Stimulated activated CD8-positive, alpha-beta memory T cell treated with anti-CD3 and anti-CD28 coated beads, Interleukin-4, amount 100 ng/mL, for 4 hours (primary cell): ENCODE results near the gene RND3.

Experiments used
- DNase-seq, 2 donors: peaks; one replicate each; pipeline ENCODE4 v3.0.0-alpha.2; 2020; ENCODE audit warnings: low read depth in 2 of 2, low spot score in 1 of 2

RND3 gene, protein sequence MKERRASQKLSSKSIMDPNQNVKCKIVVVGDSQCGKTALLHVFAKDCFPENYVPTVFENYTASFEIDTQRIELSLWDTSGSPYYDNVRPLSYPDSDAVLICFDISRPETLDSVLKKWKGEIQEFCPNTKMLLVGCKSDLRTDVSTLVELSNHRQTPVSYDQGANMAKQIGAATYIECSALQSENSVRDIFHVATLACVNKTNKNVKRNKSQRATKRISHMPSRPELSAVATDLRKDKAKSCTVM

DNA sequence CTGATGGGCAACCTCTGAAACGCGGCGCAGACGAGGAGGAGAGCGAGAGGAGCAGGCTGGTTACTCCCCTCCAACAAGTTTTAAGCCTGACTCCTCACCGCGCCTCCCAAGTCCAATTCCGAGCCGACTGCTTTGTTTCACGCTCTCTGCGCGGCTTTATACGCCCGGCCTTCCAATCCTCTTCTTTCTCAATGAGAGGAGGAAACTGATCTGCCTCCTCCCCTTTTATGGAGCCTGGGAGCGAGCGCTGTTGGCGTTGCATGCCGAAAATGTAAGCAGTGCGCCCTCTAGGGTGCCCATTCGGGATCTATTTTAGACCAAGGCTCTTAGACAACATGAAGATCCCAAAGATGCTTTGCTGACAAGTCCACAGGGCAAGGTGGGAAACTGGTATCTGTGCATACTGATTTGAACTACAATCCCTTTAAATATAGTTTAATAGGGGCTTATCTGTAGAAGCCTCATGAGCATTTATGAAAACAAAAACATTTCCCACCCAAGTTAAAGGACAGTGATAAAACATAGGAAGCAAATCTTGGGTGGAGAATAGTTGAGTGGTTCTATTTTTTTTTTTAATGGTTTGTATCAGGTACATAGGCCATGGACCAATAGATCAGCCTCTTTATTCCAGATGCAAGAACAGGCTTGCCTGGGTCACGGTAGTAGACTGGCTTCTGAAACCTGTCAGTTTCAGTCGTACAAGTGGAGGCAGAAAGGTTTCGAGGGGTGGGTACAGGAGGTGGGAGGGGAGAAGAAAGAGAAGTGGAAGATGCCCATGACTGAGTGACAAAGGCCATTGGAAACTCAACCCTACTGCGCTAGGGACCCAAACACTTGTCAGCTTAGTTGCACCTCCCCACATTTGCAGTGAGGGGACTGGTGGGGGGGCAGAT lies at the start of gene RND3:
TSS of gene RND3 (minus strand) at position 131 of the 893 bp plus-strand sequence. CDS start 250 bp downstream, outside the sequence.
- no peak for DNase-seq

DNA sequence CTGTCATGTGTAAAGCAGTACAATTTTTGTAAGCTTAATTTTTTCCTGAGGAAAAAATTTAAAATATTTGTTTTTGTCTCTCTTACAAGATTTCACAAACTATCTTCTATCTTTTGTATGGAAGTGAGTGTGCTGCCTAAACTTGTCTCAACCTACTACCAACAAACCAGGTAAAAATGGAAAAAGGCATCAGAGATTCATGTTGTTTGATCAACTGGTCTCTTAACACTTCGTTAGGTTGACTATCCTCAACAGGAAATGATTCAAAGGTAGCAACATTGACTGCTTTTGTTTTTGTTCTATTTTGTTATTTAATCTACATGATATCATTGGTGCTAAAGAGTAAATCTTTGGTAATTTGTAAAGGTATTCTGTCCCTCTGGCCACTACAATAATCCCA lies 47.7 kb upstream of the RND3 start:
- DNase-seq: no peak

DNA sequence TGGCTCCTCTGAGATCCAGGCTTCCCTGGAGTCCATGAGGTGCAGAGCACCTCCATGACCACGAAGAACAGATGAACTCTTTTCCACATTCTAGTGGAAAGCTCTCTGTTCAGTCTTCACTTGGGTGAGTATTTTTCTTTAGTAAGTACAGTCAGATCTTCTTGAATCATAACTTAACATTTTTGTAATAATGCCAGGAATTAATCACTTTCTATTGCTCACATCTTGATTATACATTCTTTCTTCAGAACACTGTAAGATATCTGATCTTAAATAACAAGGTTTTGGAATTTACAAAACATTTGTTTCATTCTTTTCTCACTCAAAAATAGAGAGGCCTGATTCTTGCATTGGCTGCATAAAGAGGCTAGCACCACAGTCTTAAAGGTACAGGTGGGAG lies 45.4 kb upstream of the RND3 start:
- DNase-seq: no peak

DNA sequence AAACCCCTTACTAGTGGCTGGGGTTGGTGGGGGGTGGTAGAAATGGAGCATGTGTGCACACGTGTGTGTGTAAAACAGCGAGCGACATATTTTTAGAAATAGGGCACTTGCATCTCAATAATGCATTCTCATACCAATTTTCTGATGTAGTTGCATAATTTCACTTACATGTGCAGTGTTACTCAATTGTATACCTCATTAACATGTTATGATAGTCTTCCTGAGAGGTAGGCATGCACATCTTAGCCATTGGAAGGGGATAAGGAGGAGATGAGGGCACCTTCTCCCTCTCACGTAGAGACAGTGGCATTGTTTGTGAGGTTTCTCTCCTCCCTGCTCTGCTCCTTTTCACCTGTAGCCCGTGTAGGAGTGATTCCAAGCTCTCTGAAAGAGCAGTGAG lies 44.6 kb upstream of the RND3 start:
- no peak for DNase-seq

DNA sequence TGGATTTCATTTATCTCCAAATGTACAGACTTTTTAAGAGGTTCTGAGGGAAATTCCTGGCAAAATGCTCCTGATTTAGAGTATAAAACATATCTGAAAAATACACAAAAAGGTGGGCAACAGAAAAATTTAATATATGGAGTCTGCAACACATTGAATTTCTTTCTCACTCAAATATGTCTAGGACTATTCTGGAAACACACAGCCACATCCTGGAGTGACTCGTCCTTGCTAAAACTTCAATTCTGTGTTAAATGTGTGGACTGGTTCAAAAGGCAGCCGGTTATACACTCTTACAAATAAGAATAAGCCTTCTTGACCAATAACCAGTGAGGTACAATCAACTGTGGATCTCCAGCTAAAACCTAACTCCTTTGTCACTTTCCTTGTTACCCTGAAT lies 44.1 kb upstream of the RND3 start:
- DNase-seq: no peak

DNA sequence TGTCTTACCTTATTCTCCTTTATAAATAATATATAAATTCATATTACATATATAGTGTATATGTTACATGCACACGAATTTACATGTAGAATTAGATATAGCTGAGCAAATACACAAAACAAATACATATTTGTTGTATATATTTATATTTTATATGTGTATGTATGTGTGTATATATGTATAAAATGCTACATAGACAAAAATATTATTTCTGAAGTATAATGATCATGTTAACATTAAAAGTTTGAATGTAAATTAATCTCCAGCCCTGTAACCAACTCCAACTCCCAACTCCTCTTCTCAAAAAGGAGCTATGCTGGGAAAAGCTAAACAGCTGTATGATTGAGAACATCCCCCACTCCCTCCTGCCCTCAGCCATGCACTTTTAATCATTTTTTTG lies 42.7 kb upstream of the RND3 start:
- DNase-seq: no peak

DNA sequence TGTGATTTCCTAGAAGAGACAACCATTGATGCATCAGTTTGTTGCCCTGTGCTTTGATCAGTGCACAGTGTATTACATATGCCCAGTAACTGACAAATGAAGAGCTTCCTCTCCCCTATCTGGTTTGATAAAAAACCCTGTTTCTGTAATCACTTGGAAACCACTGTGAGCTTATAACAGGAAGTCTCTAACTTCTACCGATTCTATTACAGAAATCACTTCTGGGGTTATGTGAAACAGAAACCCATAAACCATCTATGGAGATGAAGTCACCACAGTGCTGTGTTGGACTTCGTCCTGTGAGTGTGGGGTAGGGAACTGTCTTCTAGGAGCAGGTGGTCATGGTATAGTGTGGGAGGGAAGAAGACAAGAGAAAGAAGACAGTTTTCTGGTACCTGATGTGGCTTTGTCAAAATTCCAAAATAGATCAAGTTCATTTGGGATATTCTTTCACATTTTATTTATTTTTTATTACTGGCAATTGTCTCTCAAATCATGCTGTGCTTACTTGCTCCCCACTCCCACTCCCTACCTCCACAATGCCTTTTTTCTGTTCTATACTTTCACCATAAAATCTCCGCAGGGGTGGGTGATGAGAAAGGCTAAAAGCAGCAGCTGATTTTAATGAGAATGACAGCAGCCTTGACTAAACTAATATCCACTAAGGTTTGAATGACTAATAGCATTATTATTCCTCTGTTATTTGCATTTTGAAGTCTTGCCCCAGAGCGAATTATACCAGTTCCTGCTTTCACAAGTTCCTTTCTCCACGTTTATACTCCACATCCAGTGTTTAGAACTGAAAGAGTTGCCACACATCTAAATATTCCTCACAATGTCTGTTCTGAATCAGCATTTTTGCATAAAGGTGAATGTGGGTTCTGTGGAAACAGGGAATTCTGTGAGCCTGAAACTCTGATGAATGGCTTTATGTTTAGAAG lies 41.7 kb upstream of the RND3 start:
- DNase-seq: no peak

DNA sequence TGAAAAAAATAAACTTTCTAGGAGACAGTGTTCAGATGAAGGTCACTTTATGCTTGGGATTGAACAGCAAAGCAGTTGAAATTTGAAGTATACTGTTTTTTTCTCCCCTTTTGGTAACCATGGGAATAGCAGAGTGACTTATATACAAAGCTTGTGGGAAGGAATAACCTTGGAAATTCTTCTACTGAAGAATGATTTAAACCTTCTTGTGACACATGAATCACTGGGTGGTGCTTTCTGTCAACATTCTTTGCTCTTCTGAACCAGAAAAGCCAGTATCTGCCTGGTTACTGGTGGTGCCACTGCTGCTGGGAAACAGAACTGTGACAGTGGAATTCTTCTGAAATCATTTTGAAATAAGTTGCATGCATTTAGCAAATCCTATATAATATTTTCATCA lies 39.4 kb upstream of the RND3 start:
- DNase-seq: no peak

DNA sequence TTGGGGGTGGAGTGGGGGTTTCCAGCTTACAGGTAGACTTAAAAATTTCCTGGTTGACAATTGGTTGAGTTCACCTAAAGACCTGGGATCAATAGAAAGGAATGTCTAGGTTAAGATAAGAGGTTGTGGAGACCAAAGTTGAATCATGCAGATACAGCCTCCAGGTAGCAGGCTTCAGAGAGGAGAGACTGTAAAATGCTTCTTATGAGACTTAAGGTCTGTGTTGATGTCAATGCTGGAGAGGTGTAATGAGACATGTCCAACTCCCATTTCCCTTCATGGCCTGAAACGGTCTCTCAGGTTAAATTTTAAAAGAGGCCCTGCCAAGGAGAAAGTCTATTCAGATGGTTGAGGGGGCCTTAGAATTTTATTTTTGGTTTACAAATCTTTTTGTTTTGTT lies 38.5 kb upstream of the RND3 start:
- DNase-seq: no peak

DNA sequence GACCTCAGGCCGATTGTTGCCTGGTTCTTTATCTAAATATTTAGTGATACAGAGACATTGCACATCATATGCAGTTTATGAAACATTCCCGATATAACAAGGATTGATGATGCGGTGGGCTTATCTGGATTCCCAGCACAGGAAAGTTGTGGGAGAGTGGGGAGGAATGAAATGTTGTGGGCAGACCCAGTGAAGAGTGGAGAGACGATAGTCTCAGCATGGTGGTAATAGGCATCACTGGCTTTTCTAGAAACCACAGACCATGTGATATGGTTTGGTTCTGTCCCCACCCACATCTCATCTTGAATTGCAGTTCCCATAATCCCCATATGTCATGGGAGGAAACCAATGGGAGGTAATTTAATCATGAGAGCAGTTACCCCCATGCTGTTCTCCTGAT lies 34.8 kb upstream of the RND3 start:
- DNase-seq: no peak

DNA sequence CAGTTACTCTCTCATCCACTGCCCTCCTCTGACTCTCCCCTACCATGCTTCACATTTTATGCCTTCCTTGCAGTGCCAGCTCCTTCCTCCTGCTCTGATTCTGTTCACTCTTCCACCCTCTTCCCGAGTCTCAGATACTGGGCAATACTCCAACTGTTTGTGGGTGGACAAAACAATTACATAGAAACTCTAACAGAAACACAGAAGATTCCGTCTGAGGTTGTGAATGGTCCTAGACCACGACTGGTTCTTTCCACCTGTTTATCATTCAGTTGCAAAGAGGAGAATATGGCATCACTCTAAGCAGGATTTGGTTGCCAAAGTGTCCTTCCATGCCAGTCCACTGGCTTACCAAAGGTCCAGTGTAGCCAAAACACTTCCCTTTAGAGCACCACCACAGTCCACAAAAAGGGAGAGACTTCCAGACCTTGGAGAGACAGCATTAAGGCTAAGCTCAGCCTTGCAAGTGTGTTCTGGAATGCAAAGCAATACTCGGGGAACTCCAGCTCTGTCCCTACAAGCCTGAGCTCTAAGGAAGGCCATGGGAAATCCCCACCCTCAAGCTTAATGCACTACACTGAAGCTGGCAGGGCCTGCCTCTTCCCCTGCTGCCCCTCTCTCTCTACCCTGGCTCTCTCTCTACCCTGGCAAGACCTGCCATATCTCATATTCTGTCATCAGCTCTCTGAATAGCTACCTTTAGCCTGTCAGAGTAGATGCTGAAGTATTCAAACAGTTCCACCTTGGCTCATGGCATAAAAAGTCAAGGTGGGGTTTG lies 33.6 kb upstream of the RND3 start:
- DNase-seq: no peak

DNA sequence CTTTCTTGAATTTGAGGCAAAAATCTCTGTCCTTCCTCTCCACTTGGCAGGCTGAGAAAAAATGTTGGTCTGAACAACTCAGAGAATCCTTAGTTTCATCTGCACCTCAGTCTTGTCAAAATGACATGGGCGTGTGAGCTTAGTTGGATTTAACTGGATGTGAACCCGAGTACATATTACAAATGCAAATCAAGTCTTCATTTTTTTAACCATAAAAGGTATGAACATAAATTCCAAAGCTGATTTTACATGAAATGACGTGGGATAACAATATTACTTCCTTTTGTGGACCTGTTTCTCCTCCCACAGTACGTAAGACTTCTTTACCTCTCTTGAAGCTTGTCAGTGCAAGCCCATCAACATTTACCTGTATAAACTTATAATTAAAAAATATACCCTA lies 32.6 kb upstream of the RND3 start:
- no peak for DNase-seq

DNA sequence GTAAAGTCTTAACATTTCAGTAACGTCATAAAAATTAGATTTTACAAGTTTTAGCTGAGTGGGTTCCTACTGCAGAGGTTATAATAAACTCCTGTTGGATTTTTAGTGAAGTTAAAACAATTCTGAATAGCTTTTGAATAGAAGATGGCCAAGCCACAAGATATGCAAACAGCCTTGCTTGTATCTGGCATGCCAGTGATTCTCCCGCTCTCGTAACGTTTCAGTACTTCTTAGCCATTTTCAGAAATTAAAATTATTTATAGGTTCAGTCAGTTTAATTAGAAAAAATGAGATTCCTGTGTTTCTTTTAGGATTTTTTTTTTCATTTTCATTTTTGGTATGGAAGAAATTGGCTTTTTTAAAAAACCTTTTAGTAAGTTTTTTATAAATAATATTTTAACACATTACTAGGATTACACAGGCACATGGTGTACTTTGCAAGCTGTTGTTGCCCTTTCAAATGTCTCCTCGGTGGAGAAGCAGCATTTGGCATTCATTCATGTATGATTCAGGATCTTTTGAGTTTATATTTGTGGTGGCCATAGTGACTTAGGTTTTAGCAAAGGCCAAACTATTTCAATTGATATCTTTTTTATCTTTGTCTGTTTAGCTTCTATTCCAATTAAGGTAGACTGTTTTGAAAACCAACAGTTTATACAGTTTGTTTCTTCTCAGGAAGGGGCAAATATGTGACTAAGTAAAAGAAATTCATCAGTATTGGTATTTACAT lies 30.6 kb upstream of the RND3 start:
- no peak for DNase-seq

DNA sequence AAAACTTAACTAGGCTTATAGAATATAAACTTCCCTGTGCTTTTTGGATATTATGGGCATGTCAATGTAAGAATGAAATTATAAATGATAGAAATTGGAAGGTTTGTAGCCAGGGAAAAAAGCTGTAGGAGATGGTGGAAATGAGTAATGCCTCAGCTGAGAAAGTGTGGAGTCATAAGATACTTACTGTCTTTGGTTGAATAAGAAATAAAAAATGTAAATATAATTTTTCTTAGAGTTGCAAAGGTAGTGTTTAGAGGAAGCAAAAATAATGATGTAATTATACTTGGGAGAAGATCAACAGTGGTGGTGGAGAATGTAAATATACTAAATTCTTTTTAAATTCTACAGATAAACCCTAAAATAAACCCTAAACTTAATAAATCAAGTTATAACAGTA lies 26.2 kb upstream of the RND3 start:
- no peak for DNase-seq

DNA sequence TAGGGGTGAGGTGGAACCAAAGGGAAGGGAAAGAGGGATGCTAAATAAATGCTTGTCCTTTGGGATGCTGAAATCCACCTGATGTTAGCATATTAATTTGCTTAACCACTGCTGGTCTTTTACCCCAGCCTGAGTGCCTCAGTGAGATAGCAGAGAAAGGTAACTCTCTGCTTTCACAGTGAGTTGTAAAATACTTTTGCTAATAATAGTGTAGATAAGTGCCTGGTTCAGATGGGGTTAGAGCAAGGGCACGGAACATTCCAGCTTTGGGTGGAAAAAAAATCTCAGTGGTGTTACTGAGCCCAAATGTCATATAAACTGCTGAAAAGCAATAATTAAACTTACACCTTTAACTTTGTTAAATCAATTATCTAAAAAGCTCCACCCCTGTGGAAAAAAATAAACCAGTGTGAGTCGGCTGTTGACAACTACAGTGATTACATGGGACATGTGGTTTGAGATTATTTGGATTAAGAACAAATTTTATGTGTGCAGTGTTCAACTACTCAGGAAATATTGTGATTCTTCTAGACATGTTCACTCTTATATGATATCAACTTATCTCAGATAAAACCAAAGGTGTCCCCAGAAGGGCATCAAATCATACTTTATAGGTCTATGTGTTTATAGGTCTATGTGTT lies 21.1 kb upstream of the RND3 start:
- DNase-seq: no peak

DNA sequence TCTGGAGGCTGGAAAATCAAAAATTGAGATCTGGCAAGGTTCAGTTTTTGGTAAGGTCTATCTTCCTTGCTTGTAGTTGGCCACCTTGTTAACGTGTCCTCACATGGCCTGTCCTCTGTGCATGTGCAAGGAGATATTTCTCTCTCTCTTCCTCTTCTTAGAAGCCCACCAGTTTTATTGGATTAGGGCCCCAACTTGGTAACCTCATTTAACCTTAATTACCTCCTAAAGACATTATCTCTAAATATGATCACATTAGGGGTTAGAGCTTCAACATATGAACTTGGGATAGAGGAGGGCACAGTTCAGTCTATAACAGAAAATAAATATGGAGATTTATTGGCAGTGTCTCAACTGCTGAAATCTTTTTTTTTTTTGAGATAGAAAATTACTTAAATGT lies 19.6 kb upstream of the RND3 start:
- DNase-seq: no peak

DNA sequence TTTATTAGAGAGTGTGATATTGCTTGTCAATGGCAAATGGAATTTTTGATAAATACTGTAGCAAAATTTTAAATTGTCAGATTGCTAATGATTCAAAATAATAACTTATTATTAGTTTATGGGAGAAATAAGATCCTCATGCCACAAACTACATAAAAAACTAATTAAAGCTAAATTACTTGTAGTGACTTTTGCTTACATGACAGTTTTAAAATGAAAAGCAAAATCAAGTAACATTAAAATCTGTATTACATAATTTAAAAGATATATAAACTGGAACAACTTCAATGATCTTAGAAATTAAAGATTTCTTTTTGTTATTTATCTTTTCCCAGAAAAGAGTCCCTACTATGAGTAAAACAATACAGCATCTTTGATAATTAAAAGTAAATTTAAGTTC lies 17.7 kb upstream of the RND3 start:
- DNase-seq: no peak

DNA sequence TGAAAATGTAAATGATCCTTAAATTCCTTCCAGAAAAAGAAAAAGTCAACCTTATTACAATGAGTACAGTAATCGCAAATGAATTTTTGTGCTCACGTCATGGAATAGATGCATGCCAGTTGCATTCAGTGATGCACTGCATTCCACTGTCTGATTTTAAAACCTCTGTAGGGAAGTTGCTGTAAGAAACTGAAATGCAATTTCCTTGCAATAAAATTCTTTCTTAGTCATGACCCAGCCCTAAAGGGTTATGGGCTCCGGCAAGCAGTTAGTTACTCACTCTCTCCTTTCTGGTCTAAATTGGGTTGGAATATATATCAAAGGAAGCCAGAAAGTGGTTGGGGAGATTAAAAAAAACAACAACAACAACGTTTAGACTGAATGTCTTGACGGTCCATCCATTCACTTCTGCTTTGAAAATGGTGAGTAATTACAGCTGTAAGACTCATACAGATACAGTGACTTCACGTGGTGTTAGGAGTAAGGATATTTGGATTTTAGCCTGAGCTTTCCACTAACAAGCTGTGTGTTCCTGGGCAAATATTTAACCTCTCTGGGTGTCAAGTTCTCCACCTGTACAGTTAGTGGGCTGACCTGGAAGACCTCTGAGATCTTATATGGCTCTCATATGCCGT lies 8.6 kb upstream of the RND3 start:
- no peak for DNase-seq

DNA sequence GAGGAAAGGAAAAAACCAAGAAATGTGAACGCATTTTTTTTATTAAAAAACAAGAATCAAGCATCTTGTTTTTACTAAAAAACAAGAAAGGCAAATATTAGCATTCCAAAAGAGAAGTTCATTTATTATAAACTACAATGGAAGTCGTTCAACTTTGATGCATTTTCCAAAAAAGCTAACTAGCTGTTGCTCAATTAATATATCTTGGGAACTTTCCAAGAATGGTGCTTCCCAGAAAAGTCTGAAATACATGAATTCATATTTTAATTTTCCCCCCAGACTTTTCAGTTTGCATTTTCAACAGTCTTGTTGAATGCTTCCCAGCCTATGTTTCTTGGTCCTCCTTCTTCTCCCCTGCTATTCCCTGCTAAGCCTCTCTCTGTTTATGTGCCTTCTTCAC lies 7.5 kb upstream of the RND3 start:
- no peak for DNase-seq
